NCI-H146 treated with DMSO at 0.1 percent for 48 hours (cell line): ENCODE measurements around the gene PSMD3.
"Not testable (repeated sequence)": the region's sequence is repeated elsewhere in the genome, so short reads cannot be mapped to it uniquely, and the experiment has no call there.

Experiments
- DNase-seq: peaks from one replicate; lab custom pipeline; 2025; ENCODE audit not compliant: unreplicated experiment; lab: John Stamatoyannopoulos, UW

PSMD3 gene

DNA sequence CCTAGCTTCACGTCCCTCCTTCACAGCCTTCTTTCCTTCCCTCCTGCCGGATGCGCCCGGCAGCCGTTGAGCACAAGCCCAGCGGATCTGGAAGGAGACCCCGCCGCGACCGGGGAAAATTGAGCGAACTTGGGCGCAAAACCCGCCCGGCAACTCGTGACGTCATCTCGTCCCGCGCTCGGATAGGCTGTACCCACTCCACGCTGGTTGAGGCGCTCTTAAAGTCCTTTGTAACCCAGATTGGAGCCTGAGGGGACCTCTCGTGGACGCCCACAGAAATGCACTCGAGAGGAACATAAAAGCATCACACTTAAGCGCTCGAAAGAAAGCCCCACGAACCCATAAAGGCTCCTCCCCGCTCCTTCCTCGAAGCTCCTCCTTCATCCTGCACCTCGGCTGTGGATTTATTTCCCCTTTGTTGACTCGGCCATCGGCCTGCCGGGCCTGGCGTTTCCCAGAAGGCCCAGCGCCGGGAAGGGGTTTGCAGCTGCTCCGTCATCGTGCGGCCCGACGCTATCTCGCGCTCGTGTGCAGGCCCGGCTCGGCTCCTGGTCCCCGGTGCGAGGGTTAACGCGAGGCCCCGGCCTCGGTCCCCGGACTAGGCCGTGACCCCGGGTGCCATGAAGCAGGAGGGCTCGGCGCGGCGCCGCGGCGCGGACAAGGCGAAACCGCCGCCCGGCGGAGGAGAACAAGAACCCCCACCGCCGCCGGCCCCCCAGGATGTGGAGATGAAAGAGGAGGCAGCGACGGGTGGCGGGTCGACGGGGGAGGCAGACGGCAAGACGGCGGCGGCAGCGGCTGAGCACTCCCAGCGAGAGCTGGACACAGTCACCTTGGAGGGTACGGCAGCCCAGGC, at the start of gene PSMD3:
TSS of gene PSMD3 (plus strand) at position 457 of the 856 bp plus-strand sequence. CDS start at position 621, 164 bp downstream.
- peak; percentile 97 for DNase-seq

DNA sequence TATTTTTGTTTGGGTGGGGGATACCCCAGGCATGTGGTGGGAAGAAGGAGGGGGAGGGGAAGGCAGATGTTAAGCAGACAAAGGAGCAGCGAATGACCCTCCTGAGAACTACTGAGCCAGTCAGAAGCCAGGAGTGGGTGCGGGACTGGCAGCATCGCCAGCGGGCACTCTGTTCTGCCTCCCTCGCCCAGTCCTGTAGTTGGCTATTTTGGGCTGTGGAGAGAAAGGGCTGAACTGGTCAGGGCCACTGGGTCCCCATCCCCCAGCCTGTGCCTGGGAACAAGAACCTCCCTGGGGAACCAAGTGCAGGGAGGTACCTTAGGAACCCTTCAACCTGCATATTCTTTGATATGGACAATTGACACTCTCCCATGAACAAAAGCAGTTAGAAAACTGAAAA, 46.7 kb upstream of the PSMD3 start:
- DNase-seq = no peak

DNA sequence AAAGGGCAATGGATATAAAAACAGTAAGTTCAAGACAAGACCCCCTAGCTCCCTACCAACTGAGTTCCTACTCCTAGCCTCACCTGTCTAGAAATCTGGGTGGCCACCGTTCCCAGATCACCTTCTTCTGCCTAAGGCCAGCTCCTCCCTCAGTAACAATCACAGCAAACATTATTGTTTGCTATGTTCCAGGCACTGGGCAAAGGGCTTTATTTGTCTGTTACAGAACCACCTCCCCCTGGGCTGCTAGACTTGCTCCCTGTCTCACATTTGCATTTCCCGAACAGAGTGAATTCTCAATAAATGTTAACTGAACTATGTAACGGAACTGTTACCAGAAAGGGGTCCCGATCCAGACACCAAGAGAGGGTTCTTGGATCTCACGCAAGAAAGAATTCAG, 46.3 kb upstream of the PSMD3 start:
- DNase-seq = no peak

DNA sequence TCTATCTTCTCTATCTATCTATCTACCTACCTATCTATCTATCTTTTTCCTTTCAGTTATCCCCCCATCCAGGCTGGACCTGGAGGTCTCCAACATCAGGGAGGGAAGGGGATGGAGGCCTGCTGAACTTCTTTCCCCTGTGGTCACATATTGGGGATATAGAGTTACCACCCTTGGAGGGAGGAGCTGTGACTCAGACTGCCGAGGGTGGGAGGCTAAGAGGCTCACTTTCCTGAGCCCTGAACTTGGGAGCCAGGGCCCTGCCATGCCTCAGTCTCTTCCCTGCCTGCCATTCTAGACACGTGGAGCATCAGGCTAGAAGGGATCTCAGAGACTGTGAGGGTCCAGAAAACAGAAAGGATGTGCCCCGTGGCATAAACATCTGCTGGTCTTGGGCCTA, 44.7 kb upstream of the PSMD3 start:
- no peak for DNase-seq

DNA sequence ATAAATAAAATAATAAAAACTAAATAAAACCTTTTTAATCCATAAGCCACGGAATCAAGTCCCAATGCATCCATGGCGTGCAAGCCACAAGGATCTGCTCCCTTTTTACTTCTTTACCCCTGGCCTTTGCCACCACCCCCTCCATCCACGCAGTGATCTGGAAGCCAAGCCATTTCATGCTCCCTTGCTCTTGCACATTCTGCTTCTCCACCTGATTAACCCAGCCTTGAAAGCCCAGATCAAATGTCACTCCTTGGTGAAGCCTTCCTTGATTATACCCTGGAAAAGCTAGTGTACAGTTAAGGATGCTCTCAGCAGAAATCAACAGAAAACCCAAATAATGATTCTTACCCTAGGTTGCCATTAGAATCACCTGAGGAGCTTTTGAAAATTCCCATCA, 43.2 kb upstream of the PSMD3 start:
- DNase-seq = no peak

DNA sequence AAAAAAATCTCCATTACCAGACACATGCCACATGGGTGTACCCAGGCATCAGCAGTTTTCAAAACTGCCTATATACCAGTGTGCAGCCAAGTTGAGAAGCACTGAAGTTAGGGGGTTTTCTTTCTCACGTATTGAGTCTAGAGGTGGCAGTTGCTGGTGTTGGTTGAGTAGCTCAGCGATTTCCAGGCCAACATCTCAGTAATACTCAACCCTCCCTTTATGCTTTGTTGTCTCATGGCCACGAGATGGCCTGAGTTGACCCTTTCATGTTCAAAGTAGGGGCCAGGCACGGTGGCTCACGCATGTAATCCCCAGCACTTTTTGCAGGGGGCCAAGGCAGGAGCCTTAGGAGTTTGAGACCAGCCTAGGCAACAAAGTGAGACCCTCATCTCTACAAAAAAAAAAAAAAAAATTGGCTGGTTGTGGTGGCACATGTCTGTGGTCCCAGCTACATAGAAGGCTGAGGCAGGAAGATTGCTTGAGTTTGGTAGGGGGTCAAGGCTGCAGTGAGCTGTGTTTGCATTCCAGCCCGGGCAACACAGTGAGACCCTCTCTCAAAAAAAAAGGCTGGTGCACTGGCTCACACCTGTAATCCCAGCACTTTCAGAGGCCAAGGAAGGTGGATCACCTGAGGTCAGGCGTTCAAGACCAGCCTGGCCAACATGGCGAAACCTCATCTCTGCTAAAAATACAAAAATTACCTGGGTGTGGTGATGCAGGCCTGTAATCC, 42.3 kb upstream of the PSMD3 start:
- no peak for DNase-seq

DNA sequence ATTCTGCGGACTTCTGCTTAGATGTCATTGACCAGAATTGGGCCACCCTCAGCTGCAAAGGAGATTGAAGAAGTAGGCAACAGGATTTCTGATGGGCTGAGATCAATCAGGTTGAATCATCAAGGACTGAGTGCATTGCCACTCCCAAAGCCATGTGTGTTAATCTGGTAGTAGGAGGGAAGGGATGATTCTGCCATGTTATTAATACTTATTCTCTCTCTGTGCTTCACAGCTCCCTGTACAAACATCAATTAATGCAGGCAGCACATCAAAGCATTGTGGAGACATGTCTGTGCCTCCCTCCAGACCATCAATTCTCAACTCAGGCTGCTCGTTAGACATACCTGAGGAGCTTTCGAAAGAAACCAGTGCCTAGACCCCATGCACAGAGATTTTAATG, 41.5 kb upstream of the PSMD3 start:
- DNase-seq = no peak

DNA sequence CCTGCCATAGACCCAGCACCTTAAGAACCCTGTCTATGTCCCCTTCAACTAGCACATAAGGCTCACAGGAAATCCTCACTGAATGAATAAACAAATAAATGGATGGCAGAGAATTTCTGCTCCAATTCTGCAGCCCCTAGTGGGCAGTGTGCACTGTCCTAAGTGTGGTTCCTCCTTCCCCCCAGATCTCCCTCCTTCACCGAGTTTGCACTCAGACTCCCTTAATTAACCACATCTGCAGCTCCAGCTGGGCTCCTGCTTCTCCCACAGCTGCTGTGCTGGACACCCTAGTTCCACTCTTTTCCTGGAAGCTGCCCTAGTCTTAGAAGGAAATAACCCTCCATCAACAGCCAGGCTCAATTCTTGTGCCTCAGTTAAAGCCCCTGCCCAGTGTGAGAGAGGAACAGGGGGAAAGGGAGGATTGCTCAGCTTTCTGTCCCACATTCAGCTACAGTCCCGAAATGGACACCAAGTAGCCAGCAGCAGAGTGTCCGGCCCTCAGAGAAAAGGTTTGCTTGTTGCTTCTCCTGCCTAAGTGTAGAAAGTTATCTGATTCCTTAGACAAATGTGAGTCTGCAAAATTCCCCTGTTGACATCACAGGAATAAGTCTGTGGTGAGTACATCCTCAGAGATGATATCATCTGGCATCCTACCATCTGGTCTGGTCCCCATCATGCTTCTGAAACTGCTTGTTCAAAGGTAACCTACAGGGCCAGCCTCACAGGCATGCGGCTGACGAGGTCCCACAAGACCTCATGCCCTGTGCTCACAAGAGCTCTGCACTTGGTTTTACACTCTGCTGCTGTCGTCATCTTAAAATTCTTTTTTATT, 40.8 kb upstream of the PSMD3 start:
- peak; percentile 9 for DNase-seq

DNA sequence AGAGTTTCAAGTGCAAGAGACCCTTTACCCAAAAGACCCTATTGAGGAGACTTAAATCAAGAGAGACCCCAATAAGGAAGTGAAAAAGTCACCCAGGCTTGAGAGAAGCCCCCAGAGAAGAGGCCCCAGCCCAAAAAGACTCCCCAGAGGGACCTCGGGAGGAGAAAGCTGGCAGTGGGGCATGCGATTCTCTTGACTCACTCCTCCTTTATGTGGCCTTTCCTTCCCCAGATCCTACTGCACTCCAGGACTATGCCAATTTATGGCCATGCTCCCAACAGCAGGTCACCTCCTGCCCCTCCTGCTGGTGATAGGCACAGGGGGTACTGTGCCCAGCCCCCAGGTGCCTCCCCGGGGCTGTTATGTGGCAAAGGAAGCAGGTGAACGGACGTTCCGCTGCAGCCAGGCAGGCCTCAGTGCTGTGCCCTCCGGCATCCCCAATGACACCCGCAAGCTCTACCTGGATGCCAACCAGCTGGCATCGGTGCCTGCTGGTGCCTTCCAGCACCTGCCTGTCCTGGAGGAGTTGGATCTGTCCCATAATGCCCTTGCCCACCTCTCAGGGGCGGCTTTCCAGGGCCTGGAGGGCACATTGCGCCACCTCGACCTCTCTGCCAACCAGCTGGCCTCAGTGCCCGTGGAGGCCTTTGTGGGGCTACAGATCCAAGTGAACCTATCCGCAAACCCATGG, 36.8 kb upstream of the PSMD3 start:
- DNase-seq = no peak

DNA sequence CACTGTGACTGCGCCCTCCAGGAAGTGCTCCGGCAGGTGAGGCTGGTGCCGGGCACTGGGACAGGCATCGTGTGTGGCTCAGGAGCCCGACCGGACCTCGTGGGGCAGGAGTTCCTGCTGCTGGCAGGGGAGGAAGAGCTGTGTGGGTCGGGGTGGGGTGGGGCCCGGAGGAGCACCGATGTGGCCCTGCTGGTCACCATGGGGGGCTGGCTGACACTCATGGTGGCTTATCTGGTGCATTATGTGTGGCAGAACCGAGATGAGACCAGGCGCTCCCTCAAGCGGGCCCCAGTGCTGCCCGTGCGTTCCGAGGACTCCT, 36.3 kb upstream of the PSMD3 start:
- no peak for DNase-seq

DNA sequence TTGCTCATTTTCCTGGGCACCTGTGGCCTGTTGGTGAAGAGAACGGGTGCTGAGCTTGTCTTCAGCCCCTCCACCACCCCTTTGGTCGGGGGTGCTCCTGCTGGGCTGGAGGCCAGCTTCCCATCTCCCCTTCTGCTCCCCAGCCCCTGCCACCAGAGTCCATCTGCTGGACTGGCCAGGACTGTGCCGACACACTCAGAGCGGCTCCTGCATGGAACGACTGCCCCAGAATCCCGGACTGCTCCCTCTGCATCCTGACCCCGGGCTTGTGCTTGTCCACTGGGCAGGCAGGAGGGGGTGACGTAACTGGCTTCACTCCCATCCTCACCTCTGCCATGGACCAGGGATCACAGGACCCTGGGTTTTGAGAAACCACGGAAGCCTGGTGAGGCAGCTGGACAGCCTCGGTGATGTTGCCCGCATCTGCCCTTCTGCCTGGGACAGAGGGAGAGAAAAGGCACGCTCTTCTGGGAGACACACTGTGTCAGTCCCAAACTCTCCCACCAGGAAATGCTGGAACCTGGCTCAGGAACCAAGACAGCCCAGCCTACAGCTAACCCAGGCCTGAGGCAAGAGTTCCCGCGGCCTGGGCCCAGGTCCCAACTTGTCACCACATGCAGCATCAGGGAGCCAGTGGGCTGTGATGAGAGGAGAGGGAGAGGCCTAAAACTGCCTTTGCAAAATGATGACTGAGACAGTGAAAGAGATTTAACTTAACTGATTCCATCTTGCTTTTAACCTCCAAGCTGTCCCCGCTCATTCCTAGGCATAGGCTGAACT, 33.9 kb upstream of the PSMD3 start:
- DNase-seq = no peak

DNA sequence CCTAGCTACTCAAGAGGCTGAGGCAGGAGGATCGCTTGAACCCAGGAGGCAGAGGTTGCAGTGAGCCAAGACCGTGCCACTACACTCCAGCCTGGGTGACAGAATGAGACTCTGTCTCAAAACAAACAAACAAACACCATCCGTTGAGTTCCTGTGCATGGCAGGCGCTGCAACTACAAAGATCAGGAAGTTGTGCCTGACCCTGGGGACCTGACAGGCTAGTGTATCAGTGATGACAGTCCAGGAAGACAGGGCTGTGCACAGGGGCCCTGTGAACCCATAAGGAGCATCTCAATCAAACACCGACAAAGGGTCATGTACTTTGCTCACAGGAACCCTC, 32.1 kb upstream of the PSMD3 start:
- not testable (repeated sequence) for DNase-seq

DNA sequence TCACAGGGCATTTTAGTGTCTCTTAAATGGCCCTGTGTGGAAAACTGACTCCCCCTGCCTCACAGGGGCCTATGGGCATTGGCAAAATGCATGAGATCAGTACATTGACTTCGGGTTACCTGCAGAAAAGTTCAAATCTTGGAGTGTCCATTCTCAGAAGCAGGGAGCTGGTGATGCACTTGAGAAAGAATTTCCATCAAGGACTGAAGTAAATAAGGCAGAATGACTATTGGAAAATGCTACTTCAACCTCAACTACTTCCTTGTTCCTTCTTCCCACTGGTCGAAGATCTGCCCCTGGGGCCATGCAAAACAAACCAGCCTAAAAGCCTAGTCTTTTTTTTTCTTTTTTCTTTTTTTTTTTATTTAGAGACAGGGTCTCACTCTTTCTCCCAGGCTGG, 31.6 kb upstream of the PSMD3 start:
- no peak for DNase-seq

DNA sequence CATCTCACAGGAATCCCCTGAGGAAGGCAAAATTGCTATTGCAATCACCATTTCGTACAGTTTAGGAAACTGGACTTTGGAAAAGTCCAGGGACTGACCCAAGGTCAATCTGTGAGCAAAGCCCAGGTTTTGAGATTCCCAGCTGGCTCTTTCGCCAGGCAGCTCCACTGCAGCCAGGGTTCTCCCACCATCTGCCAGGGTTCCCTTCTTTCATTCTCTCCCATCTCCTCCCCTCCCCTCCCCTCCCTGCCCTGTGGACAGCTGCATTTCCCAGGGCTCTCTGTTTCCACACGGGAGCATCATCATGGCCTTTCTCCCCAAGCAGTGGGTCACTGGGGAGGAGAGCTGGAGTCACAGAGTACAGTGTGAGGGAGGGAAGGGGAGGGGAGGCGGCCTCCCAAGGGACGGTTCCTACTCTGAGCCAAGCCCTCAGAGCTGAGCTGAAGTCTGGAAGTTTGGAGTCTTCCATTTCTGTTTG, 29.7 kb upstream of the PSMD3 start:
- DNase-seq = no peak

DNA sequence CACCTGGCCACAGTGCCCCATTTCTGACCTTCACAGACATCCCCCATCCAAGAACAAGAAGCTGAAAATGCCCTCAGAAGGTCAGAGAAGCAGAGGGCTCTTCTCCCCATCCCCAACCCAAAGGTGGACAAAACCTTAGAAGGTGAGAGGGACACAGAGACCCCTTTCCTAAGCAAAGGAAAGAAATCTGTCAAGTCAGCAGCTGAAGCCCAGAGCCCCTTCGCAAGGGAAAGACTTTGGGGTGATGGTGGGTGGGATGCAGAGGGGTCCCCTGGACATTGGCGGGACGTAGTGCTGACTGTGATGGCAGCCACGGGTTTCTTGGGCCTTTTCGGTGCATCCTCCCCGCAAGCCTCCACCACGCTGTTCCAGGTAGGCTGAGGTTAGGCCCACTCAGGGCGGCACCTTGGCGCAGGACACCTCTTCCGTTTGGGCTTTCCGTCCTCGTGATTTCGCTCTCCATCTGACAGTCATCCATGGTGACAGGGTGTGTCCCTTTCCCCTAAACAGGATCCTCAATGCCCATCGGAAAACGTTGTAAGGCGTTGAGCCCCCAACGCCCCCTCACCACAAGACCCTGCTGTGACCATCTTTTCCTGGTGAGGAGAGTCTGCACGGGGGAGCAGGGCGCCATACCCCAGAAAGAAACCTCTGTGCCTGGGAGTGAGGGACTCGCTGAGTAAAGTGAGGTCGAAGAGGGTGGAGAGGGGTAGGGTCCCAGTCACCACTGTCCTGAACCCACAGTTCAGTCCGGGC, 28.5 kb upstream of the PSMD3 start:
- no peak for DNase-seq

DNA sequence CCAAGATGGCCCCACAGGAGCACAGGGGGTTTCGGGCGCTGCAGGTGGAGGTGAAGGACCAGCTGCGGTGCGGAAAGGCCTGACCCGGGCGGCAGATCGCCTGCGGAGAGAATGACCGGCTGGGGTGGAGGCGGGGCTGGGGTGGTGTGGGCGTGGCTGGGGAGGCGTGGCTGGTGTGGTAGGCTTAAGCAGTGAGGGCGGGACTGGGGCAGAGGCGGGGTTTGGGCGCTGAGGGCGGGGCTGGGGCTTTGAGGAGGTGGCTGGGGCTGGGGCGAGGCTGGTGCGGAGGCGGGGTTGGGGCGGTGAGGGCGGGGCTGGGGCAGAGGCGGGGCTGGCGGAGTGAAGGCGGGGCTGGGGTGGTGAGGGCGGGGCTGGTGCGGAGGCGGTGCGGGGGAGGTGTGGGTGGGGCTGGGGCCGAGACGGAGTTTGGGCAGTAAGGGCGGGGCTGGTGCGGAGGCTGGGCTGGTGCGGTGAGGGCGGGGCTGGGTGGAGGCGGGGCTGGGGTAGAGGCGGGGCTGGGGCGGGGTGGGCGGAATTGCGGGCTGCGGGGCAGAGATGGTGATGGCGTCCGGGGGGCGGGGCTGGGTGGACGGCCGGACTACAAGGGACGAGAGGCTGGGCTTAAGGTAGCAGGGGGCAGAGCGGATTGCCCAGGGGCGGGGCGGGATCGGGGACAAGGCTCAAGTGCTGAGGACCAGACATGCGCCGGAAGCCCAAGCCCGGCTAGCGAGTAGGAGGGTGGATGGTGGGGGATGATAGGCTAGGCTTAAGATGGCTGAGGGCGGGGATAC, 27.7 kb upstream of the PSMD3 start:
- DNase-seq = peak; percentile 94

DNA sequence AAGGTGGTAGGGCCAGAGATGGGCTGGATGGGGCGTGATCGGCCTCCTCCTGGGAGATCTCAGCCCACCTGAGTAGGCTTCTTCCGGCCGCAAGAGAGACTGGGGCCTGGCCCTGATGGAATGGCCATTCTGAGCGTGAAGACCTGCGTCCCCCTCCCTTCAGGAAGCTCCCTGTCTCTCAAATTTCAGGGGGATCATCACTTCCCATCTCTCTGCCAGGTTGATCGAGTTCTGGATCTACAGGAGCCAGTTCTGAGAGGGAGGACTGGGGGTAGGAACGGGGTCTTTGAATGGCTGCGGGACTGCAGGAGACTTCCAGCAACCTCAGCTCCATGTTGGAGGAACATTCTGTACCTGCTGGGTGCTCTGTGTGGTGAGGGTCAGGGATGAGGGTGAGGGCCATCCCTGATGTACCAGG, 27.1 kb upstream of the PSMD3 start:
- no peak for DNase-seq

DNA sequence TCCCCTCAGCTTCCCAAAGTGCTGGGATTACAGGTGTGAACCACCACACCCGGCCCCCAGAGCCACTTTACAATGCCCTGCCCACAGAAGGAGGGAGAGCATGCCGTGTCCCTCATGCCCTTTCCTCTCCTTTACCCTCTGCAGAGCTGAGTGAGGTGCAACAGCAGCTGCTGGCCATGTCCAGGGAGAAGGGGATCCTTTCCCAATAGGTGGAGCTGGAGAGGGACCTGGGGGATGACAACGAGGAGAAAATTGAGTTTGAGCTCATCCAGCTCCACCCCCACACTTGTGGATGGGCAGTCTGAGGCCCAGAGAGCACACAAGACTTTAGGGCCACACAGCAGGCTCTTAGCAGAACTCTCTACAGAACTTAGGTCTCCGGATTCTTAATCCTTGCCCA, 25.7 kb upstream of the PSMD3 start:
- DNase-seq = no peak

DNA sequence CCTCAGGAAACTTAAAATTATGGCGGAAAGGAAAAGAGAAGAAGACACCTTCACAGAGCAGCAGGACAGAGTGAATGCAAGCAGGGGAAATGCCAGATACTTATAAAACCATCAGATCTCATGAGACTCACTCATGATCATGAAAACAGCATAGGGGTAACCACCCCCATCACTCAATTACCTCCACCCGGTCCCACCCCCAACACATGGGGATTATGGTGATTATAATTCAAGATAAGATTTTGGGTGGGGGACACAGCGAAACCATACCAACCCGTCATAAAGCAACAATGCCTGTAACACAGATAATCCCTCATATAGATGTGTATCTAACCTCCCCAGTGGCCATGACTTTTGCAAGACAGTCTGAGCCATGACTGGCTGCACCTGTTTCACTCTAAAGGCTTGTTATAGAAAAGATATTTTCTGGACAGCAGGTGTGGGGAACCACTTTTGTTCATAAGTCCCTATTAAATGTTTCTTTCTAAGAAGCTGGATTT, 24.8 kb upstream of the PSMD3 start:
- no peak for DNase-seq
